ENCODE results near the gene PNLIP. TPM values are rescaled to one million over a fixed set of nuclear protein-coding genes. Genes with fewer than 3 reads are reported as not detected.

Gene PNLIP
- total and polyA plus RNA-seq, 2 donors from 2014 or later: not detected

GRCh38 chr10:116615199-116615776 is 69.6 kb downstream of the PNLIP start:
- H3K27ac ChIP-seq (ENCODE audit: low read depth in 2 of 2, low read length in 2 of 2): no peak overlapping the region
- no peak for FAIRE-seq
- H3K4me3 ChIP-seq (ENCODE audit: low read length in 3 of 3): no peak overlapping the region
- H3K9me3 ChIP-seq (ENCODE audit: control insufficient read depth in 2 of 3, insufficient read depth in 1 of 3, low read length in 3 of 3): peaks cover 0 to 3% (median 0%) of the 10 kb centered on the region in 3 donors
- TF ChIP-seq CTCF (IDR thresholded peaks at IDR 0.05; ENCODE audit: borderline replicate concordance, extremely low read depth, insufficient read depth): no peak
- H3K9ac ChIP-seq (ENCODE audit: low read length in 3 of 3): no peak overlapping the region
- H3K27me3 ChIP-seq (ENCODE audit: control insufficient read depth, insufficient read depth, low read length): no peaks in the 10 kb centered on the region
- intact Hi-C loops (cut with DNase I): no loop called here
- no peaks in the 10 kb centered on the region for H3K36me3 ChIP-seq (ENCODE audit: control insufficient read depth in 2 of 3, insufficient read depth in 3 of 3, low read length in 3 of 3)
- no peak for DNase-seq
- H3K4me1 ChIP-seq (ENCODE audit: control insufficient read depth in 2 of 3, insufficient read depth in 2 of 3, low read depth in 1 of 3, low read length in 3 of 3): no peaks in the 10 kb centered on the region

Other genes starting within 250 kb of the PNLIP start
- not detected for gene CCDC172, start 221.5 kb upstream of the PNLIP start, total RNA-seq
- gene CCDC172, start 221.5 kb upstream of the PNLIP start, polyA plus RNA-seq (ENCODE audit: insufficient read depth, low read depth, low replicate concordance): not detected
- not detected for gene PNLIPRP3, start 118.1 kb upstream of the PNLIP start, total RNA-seq
- gene PNLIPRP3, start 118.1 kb upstream of the PNLIP start, polyA plus RNA-seq (ENCODE audit: insufficient read depth, low read depth, low replicate concordance): not detected
- gene PNLIPRP1, start 45.0 kb downstream of the PNLIP start, total RNA-seq: not detected
- gene PNLIPRP1, start 45.0 kb downstream of the PNLIP start, polyA plus RNA-seq (ENCODE audit: insufficient read depth, low read depth, low replicate concordance): not detected
- gene PNLIPRP2, start 75.0 kb downstream of the PNLIP start, total RNA-seq: not detected
- not detected for gene PNLIPRP2, start 75.0 kb downstream of the PNLIP start, polyA plus RNA-seq (ENCODE audit: insufficient read depth, low read depth, low replicate concordance)
- gene HSPA12A, start 196.6 kb downstream of the PNLIP start, total RNA-seq: 33.5 TPM
- 18.9 TPM for gene HSPA12A, start 196.6 kb downstream of the PNLIP start, polyA plus RNA-seq (ENCODE audit: insufficient read depth, low read depth, low replicate concordance)